Stimulated activated naive CD8-positive, alpha-beta T cell treated with anti-CD3 and anti-CD28 coated beads, Interleukin-15, Interleukin-2, amounts not matched to agents 100 ng/mL and 50 ng/mL, for 24 hours (primary cell): ENCODE data around the gene DSE.
A peak's percentile ranks its signal among the peaks of the same experiment; 100 is the strongest.

ENCODE experiments used
- H3K27ac Mint-ChIP-seq: one replicate; pipeline ENCODE4 v1.8.0; 2021; ENCODE audit warnings: mild to moderate bottlenecking, mixed read lengths
- H3K27me3 Mint-ChIP-seq: one replicate; pipeline ENCODE4 v1.8.0; 2021; ENCODE audit warnings: mixed read lengths
- H3K36me3 Mint-ChIP-seq: one replicate; pipeline ENCODE4 v1.8.0; 2021; ENCODE audit warnings: low read depth, mixed read lengths
- H3K4me1 Mint-ChIP-seq: one replicate; pipeline ENCODE4 v1.8.0; 2021; ENCODE audit warnings: low read depth, mixed read lengths
- H3K4me3 Mint-ChIP-seq: one replicate; pipeline ENCODE4 v1.8.0; 2021; ENCODE audit warnings: mild to moderate bottlenecking, mixed read lengths
- H3K9me3 Mint-ChIP-seq: one replicate; pipeline ENCODE4 v1.8.0; 2021; ENCODE audit warnings: mixed read lengths

The DSE gene

DNA sequence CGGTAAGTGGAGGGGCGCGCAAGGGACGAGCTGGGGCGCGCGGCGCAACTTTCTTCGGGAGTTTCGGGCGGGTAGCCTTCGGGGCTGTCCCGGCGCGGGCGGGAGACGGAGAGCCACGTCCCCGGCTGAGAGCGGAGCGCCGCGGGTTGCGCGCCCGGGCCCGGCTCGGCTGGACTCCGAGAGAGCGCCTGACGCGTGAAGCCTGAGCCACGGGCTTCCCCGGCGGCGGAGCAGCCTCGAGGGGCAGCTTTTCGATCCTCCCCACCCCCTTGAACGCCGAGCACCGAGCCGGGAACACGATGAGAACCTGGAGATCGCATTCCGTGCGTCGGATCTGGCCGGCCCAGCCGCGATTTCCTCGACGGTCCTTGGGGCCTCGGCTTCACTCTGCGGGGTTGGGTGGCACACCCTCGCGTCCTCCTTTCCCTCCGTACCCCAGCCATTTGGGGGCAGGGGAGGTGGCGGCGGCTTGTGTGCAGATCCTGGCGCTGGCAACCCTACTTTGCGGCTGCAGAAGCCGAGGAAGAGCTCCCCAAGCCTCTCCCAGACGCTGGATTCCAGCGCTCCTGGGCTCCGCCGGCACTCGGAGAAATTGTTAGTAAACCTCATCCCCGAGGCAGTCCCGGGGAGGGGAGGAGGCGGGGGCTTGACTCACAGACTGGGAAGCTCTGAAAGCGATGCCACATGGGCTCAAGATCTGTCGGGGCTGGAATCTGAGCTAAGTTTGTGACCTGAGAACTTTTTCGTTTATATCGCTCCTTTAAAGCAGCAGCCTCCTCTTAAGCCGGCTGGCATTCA lies 572 bp downstream of the DSE start:
- Mint-ChIP-seq H3K36me3 (no peaks in the 10 kb centered on the region), H3K9me3 (no peaks in the 10 kb centered on the region), H3K4me1 (peaks cover 24% of the 10 kb centered on the region), H3K4me3 (peak overlapping the region; percentile 79), H3K27ac (no peak overlapping the region), H3K27me3 (peaks cover 37% of the 10 kb centered on the region)

DNA sequence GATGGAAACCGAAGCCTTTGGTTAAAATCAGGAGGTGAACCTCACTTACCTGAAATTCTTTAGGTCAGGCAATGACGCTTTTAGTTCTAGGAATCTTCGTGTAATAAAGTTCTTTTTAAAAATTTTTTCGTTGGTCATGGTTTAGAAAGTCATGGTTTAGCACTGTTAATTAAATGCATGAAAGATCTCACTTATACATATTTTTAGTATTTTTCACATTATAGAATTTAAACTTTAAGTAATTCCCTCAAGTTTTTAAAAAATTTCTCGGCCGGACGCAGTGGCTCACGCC lies 1.1 kb downstream of the DSE start:
- Mint-ChIP-seq H3K27ac (no peak overlapping the region), H3K36me3 (no peaks in the 10 kb centered on the region), H3K27me3 (peaks cover 39% of the 10 kb centered on the region), H3K4me1 (peaks cover 24% of the 10 kb centered on the region), H3K9me3 (no peaks in the 10 kb centered on the region), H3K4me3 (peak overlapping the region; percentile 79)

DNA sequence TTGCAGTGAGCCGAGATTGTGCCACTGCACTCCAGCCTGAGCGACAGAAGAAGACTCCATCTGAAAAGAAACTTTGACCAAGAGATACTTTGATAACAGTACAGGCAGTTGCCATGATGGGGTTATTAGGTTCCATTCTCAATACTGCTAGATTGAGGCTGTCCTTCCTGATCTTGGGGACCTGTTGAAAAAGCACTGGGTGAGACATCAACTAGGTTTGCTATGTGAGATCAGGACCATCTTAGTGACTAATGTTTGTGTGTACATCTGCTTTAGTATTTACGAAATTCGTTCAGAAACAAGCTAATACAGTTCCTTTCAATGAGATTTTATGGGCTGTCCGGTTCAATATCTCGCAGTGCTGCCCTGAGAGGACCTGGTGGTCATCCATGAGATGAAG lies 2.6 kb downstream of the DSE start:
- H3K27ac Mint-ChIP-seq = no peak overlapping the region
- no peaks in the 10 kb centered on the region for H3K36me3 Mint-ChIP-seq
- peaks cover 17% of the 10 kb centered on the region for H3K4me1 Mint-ChIP-seq
- H3K27me3 Mint-ChIP-seq = peaks cover 40% of the 10 kb centered on the region
- H3K4me3 Mint-ChIP-seq = no peak overlapping the region
- no peaks in the 10 kb centered on the region for H3K9me3 Mint-ChIP-seq

DNA sequence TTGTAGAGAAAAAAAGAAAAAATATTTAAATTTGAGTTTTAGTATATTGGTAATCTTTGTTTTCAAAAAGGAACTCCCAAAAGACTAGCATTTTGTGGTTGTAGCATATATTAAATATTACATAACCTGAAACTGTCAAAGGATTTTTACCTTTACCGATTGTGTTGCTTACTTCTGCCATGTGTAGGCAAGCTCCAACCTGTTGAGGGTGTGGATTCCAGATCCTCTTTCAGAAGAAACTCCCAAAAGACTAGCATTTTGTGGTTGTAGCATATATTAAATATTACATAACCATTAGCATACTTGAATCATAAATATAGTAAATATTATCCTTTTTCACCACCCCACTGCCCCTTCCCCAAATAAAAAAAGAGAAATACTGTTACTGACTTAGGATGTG lies 3.2 kb downstream of the DSE start:
- Mint-ChIP-seq H3K27me3 (peaks cover 40% of the 10 kb centered on the region), H3K9me3 (no peaks in the 10 kb centered on the region), H3K27ac (no peak overlapping the region), H3K36me3 (no peaks in the 10 kb centered on the region), H3K4me1 (peaks cover 17% of the 10 kb centered on the region), H3K4me3 (no peak overlapping the region)

DNA sequence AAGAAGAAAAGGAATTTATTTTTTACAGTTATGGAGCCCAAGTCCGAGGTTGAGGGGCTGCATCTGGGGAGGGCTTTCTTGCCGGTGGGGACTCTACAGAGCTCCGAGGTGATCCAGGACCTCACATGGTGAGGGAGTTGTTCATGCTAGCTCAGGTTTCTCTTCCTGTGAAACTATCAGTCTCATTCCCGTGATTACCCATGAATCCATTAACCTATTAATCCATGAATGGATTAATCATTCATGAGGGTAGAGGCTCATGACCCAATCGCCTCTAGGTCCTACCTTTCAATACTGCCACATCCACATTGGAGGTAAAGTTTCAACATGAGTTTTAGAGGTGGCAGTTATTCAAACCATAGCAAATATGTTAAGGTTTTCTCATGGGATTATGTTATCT lies 3.8 kb downstream of the DSE start:
- H3K4me1 Mint-ChIP-seq = peaks cover 14% of the 10 kb centered on the region
- H3K27ac Mint-ChIP-seq = no peak overlapping the region
- peaks cover 40% of the 10 kb centered on the region for H3K27me3 Mint-ChIP-seq
- no peaks in the 10 kb centered on the region for H3K9me3 Mint-ChIP-seq
- H3K4me3 Mint-ChIP-seq = no peak overlapping the region
- no peaks in the 10 kb centered on the region for H3K36me3 Mint-ChIP-seq

DNA sequence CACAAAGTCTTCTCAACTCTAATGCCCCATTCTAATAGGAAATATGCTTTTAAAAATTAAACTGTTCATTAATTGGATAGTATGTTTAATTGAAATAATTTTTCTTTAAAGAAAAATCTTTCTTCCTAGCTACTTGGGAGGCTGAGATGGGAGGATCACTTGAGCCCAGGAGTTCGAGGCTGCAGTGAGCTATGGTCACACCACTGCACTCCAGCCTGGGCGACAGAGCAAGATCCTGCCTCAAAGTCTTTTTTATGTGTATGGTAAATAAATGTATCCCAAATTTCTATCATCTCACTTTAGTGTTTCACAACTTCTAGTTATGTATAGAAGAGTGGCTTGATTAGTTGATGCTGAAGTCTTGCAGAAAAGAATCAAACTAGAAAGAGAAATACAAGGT lies 4.5 kb downstream of the DSE start:
- Mint-ChIP-seq H3K27me3 (peaks cover 38% of the 10 kb centered on the region), H3K4me3 (no peak overlapping the region), H3K9me3 (no peaks in the 10 kb centered on the region), H3K36me3 (no peaks in the 10 kb centered on the region), H3K4me1 (peaks cover 7% of the 10 kb centered on the region), H3K27ac (no peak overlapping the region)

DNA sequence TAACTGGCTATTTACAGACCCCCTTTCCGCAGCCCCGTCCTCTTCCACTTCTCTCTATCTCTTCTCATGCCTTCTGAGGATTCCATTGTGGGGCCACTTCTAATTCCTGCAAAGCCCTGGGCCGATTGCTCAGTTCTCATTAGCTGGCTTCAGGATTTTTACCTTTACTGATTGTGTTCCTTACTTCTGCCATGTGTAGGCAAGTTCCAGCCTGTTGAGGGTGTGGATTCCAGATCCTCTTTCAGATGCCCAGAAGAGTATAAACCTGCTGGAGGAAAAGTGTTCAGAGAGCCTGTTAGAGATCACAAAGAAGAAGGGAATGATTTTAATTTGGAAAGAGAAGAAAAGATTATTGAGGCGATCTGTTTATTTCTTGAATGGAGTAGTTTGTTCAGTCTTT lies 5.4 kb downstream of the DSE start:
- H3K9me3 Mint-ChIP-seq = no peaks in the 10 kb centered on the region
- H3K27ac Mint-ChIP-seq = no peak overlapping the region
- H3K27me3 Mint-ChIP-seq = peaks cover 37% of the 10 kb centered on the region
- no peaks in the 10 kb centered on the region for H3K36me3 Mint-ChIP-seq
- peaks cover 4% of the 10 kb centered on the region for H3K4me1 Mint-ChIP-seq
- H3K4me3 Mint-ChIP-seq = no peak overlapping the region

DNA sequence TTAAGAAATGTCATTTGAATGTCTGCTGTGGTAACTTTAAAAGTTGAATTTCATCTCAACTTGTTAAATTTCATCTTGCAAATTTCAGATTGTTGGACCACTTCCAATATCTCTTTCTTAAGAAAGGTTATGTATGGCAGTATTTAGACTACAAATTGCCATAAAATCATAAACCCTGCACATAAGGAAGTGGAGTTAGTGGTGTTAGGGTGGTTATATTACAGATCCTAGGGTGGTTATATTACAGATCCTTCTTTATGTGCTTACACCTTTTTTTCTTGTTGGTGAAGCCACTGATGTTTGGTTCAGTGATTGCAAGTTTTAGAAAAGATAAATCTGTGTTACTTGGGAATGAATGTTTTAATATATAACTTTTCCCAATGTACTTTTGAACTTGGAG lies 9.0 kb downstream of the DSE start:
- Mint-ChIP-seq H3K4me3 (no peak overlapping the region), H3K36me3 (no peaks in the 10 kb centered on the region), H3K27me3 (peaks cover 21% of the 10 kb centered on the region), H3K9me3 (no peaks in the 10 kb centered on the region), H3K27ac (no peak overlapping the region), H3K4me1 (no peaks in the 10 kb centered on the region)

DNA sequence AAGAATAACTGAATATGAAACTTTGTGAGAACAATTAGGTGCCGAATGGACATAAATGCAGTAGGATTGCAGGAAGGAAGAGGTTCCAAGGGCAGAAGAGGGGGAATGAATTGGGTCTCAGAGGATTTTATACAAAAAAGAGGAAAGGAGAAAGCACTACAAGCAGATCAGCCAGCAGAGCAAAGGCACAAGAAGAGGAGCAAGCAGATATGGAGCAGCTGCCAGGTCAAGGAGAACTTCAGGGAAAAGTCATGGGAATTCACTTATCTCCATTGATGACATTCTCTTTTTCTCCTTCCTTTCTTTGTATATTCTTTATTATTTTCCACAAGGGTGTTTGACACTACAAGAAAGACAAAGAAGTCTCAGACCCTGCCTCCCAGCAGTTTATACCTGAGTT lies 9.6 kb downstream of the DSE start:
- H3K36me3 Mint-ChIP-seq = no peaks in the 10 kb centered on the region
- no peaks in the 10 kb centered on the region for H3K9me3 Mint-ChIP-seq
- H3K4me1 Mint-ChIP-seq = no peaks in the 10 kb centered on the region
- peaks cover 21% of the 10 kb centered on the region for H3K27me3 Mint-ChIP-seq
- no peak overlapping the region for H3K4me3 Mint-ChIP-seq
- H3K27ac Mint-ChIP-seq = no peak overlapping the region

DNA sequence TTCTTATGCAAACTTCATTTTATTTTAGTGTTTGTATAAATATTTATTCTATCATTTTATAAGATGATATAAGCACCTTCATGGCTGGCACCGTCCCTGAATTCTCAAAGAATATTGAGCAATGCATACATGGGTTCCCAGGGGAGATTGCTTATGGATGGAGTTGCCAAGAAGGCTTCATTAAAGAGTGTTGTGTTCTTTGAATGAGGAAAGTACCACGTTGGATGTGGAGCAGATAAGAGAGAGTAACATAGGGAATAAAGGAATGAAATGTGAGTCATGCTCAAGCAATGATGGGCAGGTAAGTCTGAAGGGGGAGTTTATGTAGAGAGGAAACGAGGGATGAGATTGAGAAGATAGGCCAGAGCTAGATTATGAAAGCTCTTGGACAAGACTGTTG lies 10.3 kb downstream of the DSE start:
- Mint-ChIP-seq H3K27me3 (peaks cover 20% of the 10 kb centered on the region), H3K9me3 (no peaks in the 10 kb centered on the region), H3K36me3 (no peaks in the 10 kb centered on the region), H3K4me3 (no peak overlapping the region), H3K4me1 (no peaks in the 10 kb centered on the region), H3K27ac (no peak overlapping the region)

DNA sequence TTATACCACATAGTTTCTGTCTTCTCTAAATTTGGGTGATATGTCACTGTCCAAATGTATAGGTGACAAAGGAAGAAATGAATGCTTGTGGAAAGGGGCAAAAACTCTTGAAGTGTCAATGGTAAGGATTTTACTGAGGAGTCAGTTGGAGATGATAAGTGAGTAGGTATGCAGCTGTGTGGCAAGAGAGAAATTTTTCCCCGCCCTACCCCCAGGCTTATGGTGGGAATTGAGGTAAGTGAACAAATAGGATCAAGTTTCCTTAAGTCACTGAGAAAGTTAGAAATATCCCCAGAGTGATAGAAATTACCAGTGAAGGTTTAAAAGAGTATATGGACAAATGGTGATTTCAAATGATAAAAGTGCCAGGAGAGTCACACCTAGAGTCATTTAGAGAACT lies 11.8 kb downstream of the DSE start:
- Mint-ChIP-seq H3K27me3 (peaks cover 12% of the 10 kb centered on the region), H3K36me3 (no peaks in the 10 kb centered on the region), H3K9me3 (no peaks in the 10 kb centered on the region), H3K27ac (no peak overlapping the region), H3K4me1 (peaks cover 8% of the 10 kb centered on the region), H3K4me3 (no peak overlapping the region)

DNA sequence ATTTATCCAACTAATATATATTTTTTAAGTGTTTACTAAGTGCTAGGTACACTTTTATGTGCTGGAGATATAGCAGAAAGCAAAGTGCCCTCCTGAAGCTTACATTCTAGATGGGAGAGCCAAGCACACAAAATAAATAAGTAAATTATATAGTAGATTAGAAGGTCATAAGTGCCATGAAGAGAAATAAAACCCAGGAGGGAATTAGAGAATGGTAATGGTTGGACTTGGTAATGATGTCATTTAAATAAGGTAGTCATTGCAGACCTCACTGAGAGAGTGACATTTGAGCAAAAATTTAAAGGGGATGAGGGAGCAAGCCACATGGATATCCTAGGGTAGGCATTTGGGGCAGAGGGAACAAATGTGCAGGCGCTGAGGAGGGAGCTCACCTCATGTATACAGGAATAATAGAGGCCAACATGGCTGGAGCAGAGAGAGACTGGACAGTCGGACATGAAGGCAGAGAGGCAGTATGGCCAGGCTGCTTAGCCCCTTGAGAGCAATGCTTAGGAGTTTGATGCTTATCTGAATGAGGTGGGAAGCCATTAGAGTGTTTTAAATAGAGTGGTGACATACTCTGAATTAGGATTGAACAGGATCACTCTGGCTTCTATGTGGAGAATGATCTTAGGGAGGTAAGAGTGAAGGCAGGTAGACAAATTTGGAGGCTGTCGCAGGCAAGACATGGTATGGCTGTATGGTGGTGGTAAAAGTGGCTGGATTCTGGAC lies 14.1 kb downstream of the DSE start:
- Mint-ChIP-seq H3K4me3 (no peak overlapping the region), H3K27ac (no peak overlapping the region), H3K36me3 (no peaks in the 10 kb centered on the region), H3K9me3 (no peaks in the 10 kb centered on the region), H3K27me3 (peaks cover 8% of the 10 kb centered on the region), H3K4me1 (peaks cover 28% of the 10 kb centered on the region)

DNA sequence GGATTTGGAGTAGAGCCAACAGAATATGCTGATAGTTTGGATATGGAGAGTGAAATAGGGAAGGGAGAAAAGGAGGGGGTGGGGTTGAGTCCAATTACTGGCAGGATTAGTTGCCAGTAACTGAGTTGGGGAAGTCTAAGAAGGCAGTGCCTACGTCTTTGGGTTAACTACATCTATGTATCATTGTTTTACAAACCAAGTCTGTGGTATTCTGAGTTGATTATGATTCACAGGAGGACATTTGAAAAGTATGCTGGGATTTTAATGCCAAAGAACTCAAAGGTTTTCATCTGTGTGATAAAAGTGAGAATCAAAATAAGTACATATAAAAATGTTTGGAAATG lies 14.7 kb downstream of the DSE start:
- Mint-ChIP-seq H3K27ac (no peak overlapping the region), H3K9me3 (no peaks in the 10 kb centered on the region), H3K27me3 (peaks cover 4% of the 10 kb centered on the region), H3K4me1 (peaks cover 28% of the 10 kb centered on the region), H3K36me3 (no peaks in the 10 kb centered on the region), H3K4me3 (no peak overlapping the region)

DNA sequence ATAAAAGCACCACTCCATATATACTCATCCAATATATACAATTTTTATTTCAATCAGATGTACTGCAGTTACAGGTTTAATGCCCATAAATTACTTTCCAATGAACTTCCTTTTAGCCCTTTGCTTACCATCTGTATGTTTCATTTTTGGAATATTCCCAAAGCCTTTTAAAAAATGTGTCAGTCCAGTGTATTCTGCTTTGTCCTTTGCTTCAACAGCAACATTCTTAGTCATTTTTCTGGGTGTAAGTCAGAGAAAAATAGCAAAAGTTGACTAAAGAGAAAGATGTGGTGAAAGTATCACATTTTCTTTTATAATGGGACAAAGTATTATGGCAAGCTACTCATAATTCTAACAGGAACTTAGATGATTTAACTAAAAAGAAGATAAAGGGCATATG lies 15.2 kb downstream of the DSE start:
- H3K4me3 Mint-ChIP-seq = no peak overlapping the region
- peaks cover 4% of the 10 kb centered on the region for H3K27me3 Mint-ChIP-seq
- no peaks in the 10 kb centered on the region for H3K9me3 Mint-ChIP-seq
- peaks cover 28% of the 10 kb centered on the region for H3K4me1 Mint-ChIP-seq
- no peaks in the 10 kb centered on the region for H3K36me3 Mint-ChIP-seq
- H3K27ac Mint-ChIP-seq = no peak overlapping the region

DNA sequence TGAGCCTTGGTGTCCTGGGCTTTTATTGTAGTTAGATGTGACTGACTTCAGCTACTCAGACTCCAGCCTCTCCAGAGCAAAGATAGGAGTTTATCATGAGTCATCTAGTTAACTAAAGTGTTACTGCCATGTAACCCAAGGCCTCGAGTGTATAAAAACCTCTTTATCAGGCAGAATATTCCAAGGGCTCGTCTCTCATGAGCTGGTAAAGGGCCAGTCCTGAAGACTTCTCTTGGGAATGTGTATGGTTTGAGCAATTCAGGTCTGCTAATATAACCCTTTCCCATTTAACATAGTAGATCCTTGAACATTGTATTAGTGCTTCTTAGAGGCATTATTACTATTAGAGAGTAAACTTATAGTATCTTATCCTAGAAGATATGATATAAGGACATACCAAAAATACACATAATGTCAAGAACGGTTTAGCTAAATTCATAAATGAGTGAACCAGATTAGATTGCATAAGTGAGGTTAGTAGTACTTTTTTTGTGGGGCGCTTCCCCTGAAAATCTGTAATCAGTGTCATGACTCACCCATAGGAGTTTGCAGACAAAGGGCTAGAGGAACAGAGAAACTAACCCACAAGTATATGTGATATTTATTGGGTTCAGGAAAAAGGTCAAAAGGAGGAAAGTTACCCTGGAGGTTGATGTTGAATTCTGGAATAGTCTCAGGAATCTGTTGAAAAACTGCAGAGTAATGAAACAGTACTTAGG lies 16.0 kb downstream of the DSE start:
- Mint-ChIP-seq H3K4me1 (peaks cover 28% of the 10 kb centered on the region), H3K27me3 (peaks cover 4% of the 10 kb centered on the region), H3K36me3 (no peaks in the 10 kb centered on the region), H3K9me3 (no peaks in the 10 kb centered on the region), H3K4me3 (no peak overlapping the region), H3K27ac (peak overlapping the region; percentile 49)
